ENCODE measurements around the gene GPALPP1.
"Not testable (repeated sequence)": the region's sequence is repeated elsewhere in the genome, so short reads cannot be mapped to it uniquely, and the experiment has no call there.

GPALPP1 gene

GRCh38 chr13:44989071-44989889, at the start of gene GPALPP1, which contains the start of gene NUFIP1:
Gene GPALPP1 (plus strand): TSS chr13:44989538. CDS start chr13:44989655, 117 bp downstream.
Gene NUFIP1 (minus strand): TSS chr13:44989471. CDS start chr13:44989436, 35 bp downstream.
- peak; percentile 94 for DNase-seq

- DNase-seq, result not testable (repeated sequence)
Measured at GRCh38 chr13:44943411-44943810, 45.9 kb upstream of the GPALPP1 start.

- DNase-seq, result no peak
Measured at GRCh38 chr13:44951184-44951583, 38.2 kb upstream of the GPALPP1 start.

- DNase-seq, result no peak
Measured at GRCh38 chr13:44952671-44953070, 36.7 kb upstream of the GPALPP1 start.

GRCh38 chr13:44954224-44954623, 35.1 kb upstream of the GPALPP1 start:
- no peak for DNase-seq

GRCh38 chr13:44955406-44955805, 33.9 kb upstream of the GPALPP1 start:
- no peak for DNase-seq

- DNase-seq, result no peak
Measured at GRCh38 chr13:44961997-44962396, 27.3 kb upstream of the GPALPP1 start.

GRCh38 chr13:44967704-44968433, 21.5 kb upstream of the GPALPP1 start:
- no peak for DNase-seq

- DNase-seq, result no peak
Measured at GRCh38 chr13:44968434-44968815, 20.9 kb upstream of the GPALPP1 start.

- DNase-seq, result no peak
Measured at GRCh38 chr13:44969551-44970484, 19.5 kb upstream of the GPALPP1 start.

GRCh38 chr13:44971656-44972595, 17.4 kb upstream of the GPALPP1 start:
- no peak for DNase-seq

GRCh38 chr13:44972956-44973581, 16.3 kb upstream of the GPALPP1 start:
- no peak for DNase-seq

- no peak for DNase-seq
Measured at GRCh38 chr13:44974056-44974793, 15.1 kb upstream of the GPALPP1 start.

- no peak for DNase-seq
Measured at GRCh38 chr13:44976196-44976595, 13.1 kb upstream of the GPALPP1 start.

- DNase-seq, result no peak
Measured at GRCh38 chr13:44976949-44977583, 12.3 kb upstream of the GPALPP1 start.

- DNase-seq, result no peak
Measured at GRCh38 chr13:44978328-44978727, 11.0 kb upstream of the GPALPP1 start.

GRCh38 chr13:44989941-44990340, 603 bp downstream of the GPALPP1 start:
- no peak for DNase-seq

GRCh38 chr13:45003417-45003816, 14.1 kb downstream of the GPALPP1 start:
- DNase-seq, result no peak

GRCh38 chr13:45004096-45004495, 14.8 kb downstream of the GPALPP1 start:
- DNase-seq, result no peak

GRCh38 chr13:45007225-45007624, 17.9 kb downstream of the GPALPP1 start:
- no peak for DNase-seq
